22Rv1 (cell line): ENCODE results near the gene SH2B3.
A peak's percentile ranks its signal among the peaks of the same experiment; 100 is the strongest.
"Not testable (repeated sequence)": the region's sequence is repeated elsewhere in the genome, so short reads cannot be mapped to it uniquely, and the experiment has no call there.

Experiments
- H3K27ac ChIP-seq: fragments of 450-650 bp; 2 replicates; pipeline ENCODE4 v1.5.1; 2017
- CTCF ChIP-seq: fragments of 450-650 bp; IDR thresholded peaks from 2 replicates; pipeline ENCODE4 v1.5.1; 2017; ENCODE audit warnings: mild to moderate bottlenecking
- ZFX ChIP-seq: fragments of 450-650 bp; IDR thresholded peaks from 2 replicates; pipeline ENCODE4 v1.6.1; 2017; ENCODE audit warnings: antibody characterized with exemption, borderline replicate concordance

Gene SH2B3

GRCh38 chr12:111368788-111369495, 36.8 kb upstream of the SH2B3 start, which contains the start of gene PHETA1:
TSS of gene PHETA1 (minus strand) at chr12:111369095. CDS start at chr12:111363427, 5,668 bp downstream.
- peak within 1 kb of the TSS; percentile 52 for H3K27ac ChIP-seq

DNA sequence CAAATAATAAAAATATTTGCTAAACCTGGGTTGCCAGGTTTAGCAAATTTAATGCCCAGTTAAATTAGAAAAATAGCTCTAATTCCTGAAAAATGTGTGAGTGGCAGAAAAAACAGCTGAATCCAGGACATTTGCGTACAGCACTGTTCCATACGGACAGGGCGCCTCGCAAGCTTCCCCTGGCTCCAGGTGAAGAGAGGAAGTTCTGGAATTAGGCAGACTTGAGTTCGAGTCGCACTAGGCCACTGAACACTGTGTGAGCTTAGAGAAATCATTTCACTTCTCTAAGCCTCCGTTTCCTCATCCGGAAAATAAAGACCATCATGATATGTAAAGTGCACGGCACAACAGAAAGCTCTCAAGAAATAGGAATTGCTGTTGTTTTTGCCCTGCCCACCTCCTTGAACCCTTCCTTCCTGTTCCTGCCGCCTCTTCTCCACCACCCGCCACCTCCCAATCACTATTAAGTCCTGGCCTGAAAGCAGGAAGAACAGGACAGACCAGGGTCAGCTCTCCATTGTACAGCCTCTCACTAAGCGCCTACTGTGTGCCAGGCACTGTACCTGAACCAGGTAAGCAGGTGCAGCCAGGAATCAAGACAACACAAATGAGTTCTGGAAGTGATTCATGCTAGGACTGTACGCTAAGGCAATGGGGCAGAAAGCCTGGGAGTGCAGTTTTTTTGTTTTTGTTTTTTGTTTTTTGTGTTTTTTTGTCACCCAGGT, 36.1 kb upstream of the SH2B3 start:
- no peak overlapping the region for H3K27ac ChIP-seq
- TF ChIP-seq ZFX (no peak), CTCF (no peak)

More at GRCh38 chr12:111368788-111369495, 36.8 kb upstream of the SH2B3 start, which contains the start of gene PHETA1:
- no peak for TF ChIP-seq ZFX
- TF ChIP-seq CTCF, result no peak

- H3K27ac ChIP-seq, result not testable (repeated sequence)
Observed at GRCh38 chr12:111373231-111373630, 32.5 kb upstream of the SH2B3 start.

DNA sequence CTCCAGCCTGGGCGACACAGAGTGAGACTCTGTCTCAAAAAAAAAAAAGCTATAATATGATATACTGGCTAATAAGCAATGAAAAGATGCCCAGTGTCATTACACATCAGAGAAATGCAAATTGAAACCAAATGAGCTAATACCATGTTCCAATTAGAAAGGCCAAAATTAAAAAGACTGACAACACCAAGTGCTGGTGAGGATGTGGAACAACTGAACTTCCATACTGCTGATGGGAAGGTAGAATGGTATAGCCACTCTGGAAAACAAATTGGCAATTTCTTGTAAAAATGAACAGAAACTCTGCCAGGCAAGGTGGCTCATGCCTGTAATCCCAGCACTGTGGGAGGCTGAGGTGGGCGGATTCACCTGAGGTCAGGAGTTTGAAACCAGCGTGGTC, 28.3 kb upstream of the SH2B3 start:
- TF ChIP-seq CTCF, result no peak
- TF ChIP-seq ZFX, result no peak
- no peak overlapping the region for H3K27ac ChIP-seq

- H3K27ac ChIP-seq, result no peak overlapping the region
- TF ChIP-seq ZFX (no peak), CTCF (no peak)
Observed at GRCh38 chr12:111379942-111380554, 25.7 kb upstream of the SH2B3 start.

DNA sequence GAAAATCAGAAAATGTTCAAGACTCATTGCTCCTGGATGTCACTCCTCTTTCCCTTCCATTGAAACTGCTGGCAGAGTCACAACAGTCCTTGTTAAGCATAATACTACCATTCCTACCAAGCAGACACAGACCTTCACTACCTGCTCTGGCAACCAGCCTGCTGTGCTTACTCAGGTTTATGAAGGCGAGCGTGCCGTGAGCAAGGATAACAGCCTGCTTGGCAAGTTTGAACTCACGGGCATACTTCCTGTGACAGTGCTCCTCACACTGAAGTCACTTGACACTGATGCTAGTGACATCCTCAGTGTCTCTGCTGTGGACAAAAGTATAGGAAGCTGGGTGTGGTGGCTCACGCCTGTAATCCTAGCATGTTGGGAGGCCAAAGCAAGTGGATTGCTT, 21.1 kb upstream of the SH2B3 start:
- no peak overlapping the region for H3K27ac ChIP-seq
- TF ChIP-seq CTCF, result no peak
- TF ChIP-seq ZFX, result no peak

- TF ChIP-seq CTCF, result no peak
- no peak for TF ChIP-seq ZFX
- no peak overlapping the region for H3K27ac ChIP-seq
Observed at GRCh38 chr12:111386885-111387284, 18.8 kb upstream of the SH2B3 start.
